B cell (primary cell): ENCODE measurements around the gene IL10. TPM values are rescaled to one million over a fixed set of nuclear protein-coding genes. Genes with fewer than 3 reads are reported as not detected.

ENCODE experiments used
- ATAC-seq: fragments of 200-7000 bp; cut with Tn5 transposase; one replicate; pipeline ENCODE4 v1.10.0; 2021; ENCODE audit warnings: low read depth, mild to moderate bottlenecking, moderate number of reproducible peaks, moderate library complexity
- CTCF ChIA-PET: fragments of 350-600 bp; sonication (Branson Sonifier 250); formaldehyde crosslinking; loops from one replicate; lab custom pipeline; 2021; ENCODE audit warnings: antibody characterized with exemption, inconsistent platforms; lab: Charles Lee
- POLR2A ChIA-PET: fragments of 350-600 bp; sonication (Branson Sonifier 250); formaldehyde crosslinking; loops from one replicate; lab custom pipeline; 2021; ENCODE audit warnings: antibody characterized with exemption; lab: Charles Lee
- DNase-seq: peaks from one replicate; pipeline ENCODE4 v3.0.0; 2013
- H2AFZ ChIP-seq: 2 replicates; pipeline ENCODE4 v1.6.1; 2012; ENCODE audit warnings: mild to moderate bottlenecking, low read depth, low read length; ENCODE audit not compliant: insufficient read depth, poor library complexity, severe bottlenecking
- H3K27ac ChIP-seq, 2 donors: 1 replicate in 1 of 2; 2 replicates in 1 of 2; pipeline ENCODE4 v1.5.1; 2012 to 2013; ENCODE audit warnings: low read length in 2 of 2, mild to moderate bottlenecking in 2 of 2, moderate library complexity in 1 of 2
- H3K27me3 ChIP-seq, 4 experiments: fragments of 200-600 bp in 1 of 4; sonication (generic) in 1 of 4; replicated peaks in 1 of 4; 1 replicate in 2 of 4; 2 replicates in 2 of 4; pipeline versions ENCODE4 v1.6.1 to v1.7.0; 2013 to 2016; ENCODE audit warnings: low read length in 3 of 4, mild to moderate bottlenecking in 2 of 4, mixed read lengths in 1 of 4, moderate library complexity in 1 of 4; ENCODE audit not compliant: insufficient read depth in 4 of 4, control insufficient read depth in 3 of 4; ENCODE audit errors: control extremely low read depth in 1 of 4
- H3K36me3 ChIP-seq, 2 experiments: replicated peaks in 1 of 2; 1 replicate in 1 of 2; 2 replicates in 1 of 2; pipeline versions ENCODE4 v1.6.1 to v1.7.1; 2013; ENCODE audit warnings: low read length in 1 of 2; ENCODE audit not compliant: insufficient read depth in 2 of 2, control insufficient read depth in 1 of 2; ENCODE audit errors: control extremely low read depth in 1 of 2, extremely low read depth in 1 of 2
- H3K4me1 ChIP-seq, 2 donors: fragments of 200-600 bp in 1 of 2; sonication (generic) in 1 of 2; 1 replicate in 1 of 2; 2 replicates in 1 of 2; pipeline versions ENCODE4 v1.5.1 to v1.6.1; 2013 to 2017; ENCODE audit warnings: low read length in 2 of 2; ENCODE audit not compliant: control insufficient read depth in 2 of 2, insufficient read depth in 2 of 2
- H3K4me2 ChIP-seq: replicated peaks from 2 replicates; pipeline ENCODE3; 2012; ENCODE audit warnings: mild to moderate bottlenecking, low read depth, low read length; ENCODE audit not compliant: poor library complexity, severe bottlenecking
- H3K4me3 ChIP-seq, 5 experiments: fragments of 200-600 bp in 1 of 5; sonication (generic) in 1 of 5; 1 replicate in 3 of 5; 2 replicates in 2 of 5; pipeline versions ENCODE4 v1.5.1 to v1.7.0; 2011 to 2016; ENCODE audit warnings: low read length in 4 of 5, mild to moderate bottlenecking in 4 of 5, low read depth in 2 of 5, control low read depth in 1 of 5, moderate library complexity in 1 of 5; ENCODE audit not compliant: insufficient read depth in 1 of 5; ENCODE audit errors: control extremely low read depth in 1 of 5, extremely low read depth in 1 of 5
- H3K79me2 ChIP-seq: fragments of 200-600 bp; sonication (generic); one replicate; pipeline ENCODE4 v1.6.0; 2016; ENCODE audit warnings: low read length; ENCODE audit not compliant: control insufficient read depth, insufficient read depth
- H3K9ac ChIP-seq: fragments of 200-600 bp; sonication (generic); 2 replicates; pipeline ENCODE4 v1.6.1; 2017; ENCODE audit warnings: mild to moderate bottlenecking, low read length, moderate library complexity
- H3K9me3 ChIP-seq, 3 donors: one replicate each; pipeline versions ENCODE4 v1.6.1 to v1.7.1; 2013; ENCODE audit warnings: low read length in 2 of 3; ENCODE audit not compliant: control insufficient read depth in 2 of 3, insufficient read depth in 1 of 3; ENCODE audit errors: control extremely low read depth in 1 of 3
- H4K20me1 ChIP-seq: 2 replicates; pipeline ENCODE4 v1.6.0; 2012; ENCODE audit warnings: mild to moderate bottlenecking, low read length; ENCODE audit not compliant: insufficient read depth, control insufficient read depth, poor library complexity, severe bottlenecking
- H3K27ac Mint-ChIP-seq: one replicate; pipeline ENCODE4 v1.8.0; 2021; ENCODE audit warnings: mixed read lengths
- H3K27me3 Mint-ChIP-seq: one replicate; pipeline ENCODE4 v1.8.0; 2021; ENCODE audit warnings: mixed read lengths
- H3K4me1 Mint-ChIP-seq: one replicate; pipeline ENCODE4 v1.8.0; 2021; ENCODE audit warnings: mixed read lengths
- H3K4me3 Mint-ChIP-seq: one replicate; pipeline ENCODE4 v1.8.0; 2021; ENCODE audit warnings: mixed read lengths
- H3K9me3 Mint-ChIP-seq: one replicate; pipeline ENCODE4 v1.8.0; 2022; ENCODE audit warnings: mixed read lengths; ENCODE audit not compliant: insufficient read depth
- CTCF ChIP-seq: fragments of 200-600 bp; IDR thresholded peaks from one replicate; pipeline ENCODE4 v1.8.0; 2022; ENCODE audit warnings: antibody characterized with exemption, mild to moderate bottlenecking
- EZH2 ChIP-seq: IDR thresholded peaks from 2 replicates; pipeline ENCODE4 v1.6.1; 2012; ENCODE audit warnings: borderline replicate concordance, low read depth, mild to moderate bottlenecking, moderate library complexity, low read length; ENCODE audit not compliant: insufficient read depth, poor library complexity, severe bottlenecking
- WGBS: methylation state at CpG from one replicate; pipeline ENCODE4 v1.1.5; 2013; ENCODE audit warnings: missing lambda C conversion rate; ENCODE audit not compliant: insufficient coverage; 5-methylcytosine and 5-hydroxymethylcytosine counted together
- intact Hi-C: fragments of 100-400 bp; cut with micrococcal nuclease; formaldehyde crosslinking; loops from one replicate; pipeline ENCODE4 v1.10.0; 2022
- polyA plus RNA-seq: library from polyadenylated mRNA; depleted of rRNA; stranded (reverse); fragments of >200 nt; gene quantifications from 2 replicates; pipeline ENCODE4 v1.2.3, GENCODE V29; 2012
- total RNA-seq, 2 donors: library from RNA; stranded (reverse); fragments of 120-200 nt in 1 of 2; gene quantifications; 1 replicate in 1 of 2; 2 replicates in 1 of 2; pipeline versions ENCODE4 v1.2.3 to v1.2.4, GENCODE V29; 2013 to 2022

IL10 gene
- total and polyA plus RNA-seq, 2 donors (not counting 1 experiment from before 2014, with no cell fraction given): 0.37 to 0.69 TPM

- intact Hi-C loops: loop anchor here (2.0 kb wide), 1 partner anchor 14 kb away; the partner anchor contains the start of gene IL19
- H3K4me2 ChIP-seq: peak overlapping the region; percentile 46
- Mint-ChIP-seq H3K9me3 (no peaks in the 10 kb centered on the region), H3K4me3 (peak overlapping the region; percentile 85), H3K4me1 (peaks cover 69% of the 10 kb centered on the region), H3K27me3 (no peaks in the 10 kb centered on the region), H3K27ac (peak overlapping the region; percentile 94)
- peaks cover 0 to 4% (median 0%) of the 10 kb centered on the region in 4 experiments for H3K27me3 ChIP-seq
- no peaks in the 10 kb centered on the region for H4K20me1 ChIP-seq
- ChIA-PET POLR2A (no interaction called here), CTCF (interaction anchor here (1.1 to 3.8 kb wide), 7 partner anchors 10 to 136 kb away, joined by 3 to 36 read pairs (median 6); partner anchors contain the start of gene FCMR)
- H3K9ac ChIP-seq: no peak overlapping the region
- no peaks in the 10 kb centered on the region for H3K9me3 ChIP-seq
- DNase-seq (no peak), ATAC-seq (no peak)
- WGBS: 95% methylated on average over 3 of the region's 4 CpGs
- H3K79me2 ChIP-seq: no peaks in the 10 kb centered on the region
- peak overlapping the region; percentile 1 for H2AFZ ChIP-seq
- H3K36me3 ChIP-seq: no peaks in the 10 kb centered on the region
- TF ChIP-seq CTCF (no peak), EZH2 (no peak)
- H3K4me3 ChIP-seq: no peak overlapping the region
- peaks cover 52% of the 10 kb centered on the region in 2 donors for H3K4me1 ChIP-seq
- no peak overlapping the region for H3K27ac ChIP-seq
These were observed 13.0 kb upstream of the IL10 start for GRCh38 chr1:206785182-206785765.

GRCh38 chr1:206784471-206784903 is 12.2 kb upstream of the IL10 start:
- peak; percentile 64 for ATAC-seq
- intact Hi-C loops: loop anchor here (1.0 to 2.0 kb wide), 3 partner anchors 9 to 19 kb away; partner anchors contain the start of gene IL19

More at GRCh38 chr1:206784471-206784903, 12.2 kb upstream of the IL10 start:
- no peak overlapping the region for H3K4me3 ChIP-seq
- no peaks in the 10 kb centered on the region for H3K27me3 Mint-ChIP-seq
- no peak overlapping the region for H3K9ac ChIP-seq
- no peak overlapping the region for H3K27ac ChIP-seq
- no peak for TF ChIP-seq CTCF
- no peak for TF ChIP-seq EZH2
- 50% methylated on average over 7 of the region's 17 CpGs for WGBS
- H3K27me3 ChIP-seq: no peaks in the 10 kb centered on the region
- peak overlapping the region; percentile 85 for H3K4me3 Mint-ChIP-seq
- ChIA-PET POLR2A (no interaction called here), CTCF (interaction anchor here (1.2 to 3.8 kb wide), 5 partner anchors 14 to 43 kb away, joined by 3 to 36 read pairs (median 8); partner anchors contain the start of gene IL19)
- H4K20me1 ChIP-seq: no peaks in the 10 kb centered on the region
- peaks cover 61% of the 10 kb centered on the region for H3K4me1 Mint-ChIP-seq
- H3K9me3 ChIP-seq: no peaks in the 10 kb centered on the region
- peak overlapping the region; percentile 46 for H3K4me2 ChIP-seq
- DNase-seq: peak; percentile 78
- H3K4me1 ChIP-seq: peaks cover 56% of the 10 kb centered on the region in 2 donors
- H3K9me3 Mint-ChIP-seq: no peaks in the 10 kb centered on the region
- H2AFZ ChIP-seq: peak overlapping the region; percentile 1
- no peaks in the 10 kb centered on the region for H3K79me2 ChIP-seq
- no peaks in the 10 kb centered on the region for H3K36me3 ChIP-seq
- H3K27ac Mint-ChIP-seq: peak overlapping the region; percentile 94
